Heart left ventricle (tissue), 16 donors: Measurements from ENCODE around the gene NFIA. TPM values are rescaled to one million over a fixed set of nuclear protein-coding genes. Genes with fewer than 3 reads are reported as not detected.

ENCODE experiments used
- ATAC-seq, 4 donors: fragments of 200-7000 bp; cut with Tn5 transposase; one replicate each; pipeline ENCODE4 v1.9.1; 2020 to 2022; ENCODE audit warnings: moderate library complexity in 4 of 4, mild to moderate bottlenecking in 3 of 4, moderate number of reproducible peaks in 1 of 4
- DNase-seq, 5 donors: peaks; one replicate each; pipeline ENCODE4 v3.0.0-alpha.2; 2020
- H3K27ac ChIP-seq, 12 donors: fragments of 200-600 bp; sonication (generic) in 4 of 12; one replicate each; pipeline versions ENCODE4 v1.5.0 to v1.8.0; 2016 to 2022; ENCODE audit warnings: mild to moderate bottlenecking in 2 of 12
- H3K27me3 ChIP-seq, 9 donors: fragments of 200-600 bp; sonication (generic) in 2 of 9; one replicate each; pipeline versions ENCODE4 v1.5.1 to v1.8.0; 2016 to 2022; ENCODE audit warnings: mild to moderate bottlenecking in 3 of 9
- H3K36me3 ChIP-seq, 9 donors: fragments of 200-600 bp; sonication (generic) in 2 of 9; one replicate each; pipeline versions ENCODE4 v1.5.0 to v1.8.0; 2018 to 2022; ENCODE audit warnings: mild to moderate bottlenecking in 2 of 9
- H3K4me1 ChIP-seq, 12 donors: fragments of 200-600 bp; sonication (generic) in 4 of 12; one replicate each; pipeline versions ENCODE4 v1.5.0 to v1.8.0; 2016 to 2022; ENCODE audit warnings: mild to moderate bottlenecking in 3 of 12
- H3K4me3 ChIP-seq, 12 donors: fragments of 200-600 bp; sonication (generic) in 4 of 12; one replicate each; pipeline versions ENCODE4 v1.5.0 to v1.8.0; 2017 to 2022; ENCODE audit warnings: mild to moderate bottlenecking in 9 of 12, moderate library complexity in 4 of 12
- H3K9me3 ChIP-seq, 12 donors: fragments of 200-600 bp; sonication (generic) in 4 of 12; one replicate each; pipeline versions ENCODE4 v1.5.0 to v1.8.0; 2016 to 2022; ENCODE audit warnings: mild to moderate bottlenecking in 1 of 12
- POLR2A ChIP-seq, 2 donors: fragments of 450-650 bp; IDR thresholded peaks; one replicate each; pipeline ENCODE4 v1.6.1; 2017; ENCODE audit warnings: antibody characterized with exemption in 2 of 2, mild to moderate bottlenecking in 2 of 2, moderate library complexity in 2 of 2
- WGBS, 4 donors: extraction: QIAGEN DNeasy Blood & Tissue Kit in 2 of 4; methylation state at CpG; one replicate each; pipeline versions ENCODE4 v1.1.5 to v1.1.7; 2013 to 2018; 5-methylcytosine and 5-hydroxymethylcytosine counted together
- intact Hi-C, 10 donors: fragments of 100-400 bp; cut with DNase I; formaldehyde crosslinking; loops; one replicate each; pipeline versions ENCODE4 v1.11.1 to v1.14.2; 2022
- polyA plus RNA-seq, 2 donors: library from polyadenylated mRNA; stranded (reverse); fragments of 200-250 nt; gene quantifications; one replicate each; pipeline ENCODE4 v1.2.3, GENCODE V29; 2013
- total RNA-seq, 9 donors: library from RNA; depleted of rRNA in 2 of 9; stranded (reverse); fragments of >200 nt in 2 of 9; fragmentation: NEBNext Ultra II Directional in 3 of 9; extraction: Animal tissue kit (Norgen Biotek cat#: 25700) in 3 of 9; gene quantifications; one replicate each; pipeline versions ENCODE4 v1.1.0 to v1.2.4, GENCODE V29; 2016 to 2023
- TF ChIP-seq, protein P1 (sequence below), 12 donors: fragments of 200-600 bp; sonication (generic) in 4 of 12; IDR thresholded peaks; one replicate each; pipeline versions ENCODE4 v1.5.0 to v1.8.0; 2018 to 2022; ENCODE audit warnings: antibody characterized with exemption in 12 of 12, mild to moderate bottlenecking in 5 of 12
- donor health status: ischemic (EF 13 %, LVEDD 7.1; RV severe dilation, severe dysfunction).
- donor health status: healthy with polysubstance abuse.
- donor health status: DM: no; HTN: yes; CAD: no.
- donor health status: DM: no; HTN: no; CAD: no.
- donor health status: ischemic (EF 25% LVEDD 6.9; RV normal size, moderate dysfunction).
- donor health status: ischemic (EF 25% LVEDD 5.7; RV mildly dilated, moderate dysfunction).
- donor health status: healthy.
- donor health status: DM: yes; HTN: yes; CAD: no.
- donor health status: ischemic (EF 35%, LVEDD 5.7; RV mildly dilated, moderate dysfunction).
- donor health status: nonischemic (EF 11% LVEDD 7.7; RV severe dilation, severe dysfunction).
- donor health status: DM: yes; HTN: yes; CAD: no.
- donor health status: PGD.
- donor health status: ischemic (EF 29% LVEDD 5.4; RV normal size, mild dysfunction).
- donor health status: nonischemic (EF 23%, LVEDD 6.1; RV moderate dilation, normal function).

Gene NFIA
- total and polyA plus RNA-seq, 11 donors = 12.7 to 121 (median 96.5) TPM

DNA sequence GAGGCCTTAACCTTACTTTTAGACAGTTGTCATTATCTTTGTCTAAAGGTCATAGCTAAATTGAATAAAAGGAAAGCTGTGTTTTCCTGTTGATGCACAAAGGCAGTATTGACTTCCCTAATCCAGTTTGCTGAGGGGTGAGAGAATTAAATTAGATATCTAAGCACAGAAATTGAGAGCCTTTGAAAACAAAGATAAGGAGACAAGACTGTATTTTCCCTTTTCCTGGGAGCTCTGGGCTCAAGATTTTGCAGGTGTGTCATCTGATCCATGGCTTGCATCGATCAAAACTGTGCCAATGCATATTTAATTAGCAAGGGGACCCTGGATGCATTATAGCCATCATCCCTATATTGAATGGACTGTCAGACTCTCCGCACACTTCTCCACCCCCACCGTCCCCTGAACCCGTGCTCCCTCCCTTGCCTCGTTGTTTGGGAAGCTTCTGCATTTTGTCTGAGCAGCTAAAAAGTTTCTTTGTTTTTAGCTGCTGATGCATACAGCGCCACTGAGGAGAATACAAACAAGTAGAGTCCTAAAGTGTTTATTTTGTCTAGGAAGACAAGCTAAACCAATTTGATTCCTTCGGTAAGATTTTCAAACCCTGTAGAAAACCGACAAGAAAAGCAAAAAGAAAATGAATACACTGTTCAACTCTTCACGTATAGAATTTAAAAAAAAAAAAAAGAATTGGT lies 186.3 kb downstream of the NFIA start:
- Histone ChIP-seq H3K9me3 (no peaks in the 10 kb centered on the region), H3K27me3 (no peaks in the 10 kb centered on the region), H3K4me1 (peaks cover 0 to 34% (median 8%) of the 10 kb centered on the region in 12 donors), H3K36me3 (no peaks in the 10 kb centered on the region), H3K27ac (no peak overlapping the region), H3K4me3 (no peak overlapping the region)
- intact Hi-C loops = no loop called here
- no peak for DNase-seq
- no peak for TF ChIP-seq POLR2A (IDR thresholded peaks at IDR 0.05)
- TF ChIP-seq, protein P1, sequence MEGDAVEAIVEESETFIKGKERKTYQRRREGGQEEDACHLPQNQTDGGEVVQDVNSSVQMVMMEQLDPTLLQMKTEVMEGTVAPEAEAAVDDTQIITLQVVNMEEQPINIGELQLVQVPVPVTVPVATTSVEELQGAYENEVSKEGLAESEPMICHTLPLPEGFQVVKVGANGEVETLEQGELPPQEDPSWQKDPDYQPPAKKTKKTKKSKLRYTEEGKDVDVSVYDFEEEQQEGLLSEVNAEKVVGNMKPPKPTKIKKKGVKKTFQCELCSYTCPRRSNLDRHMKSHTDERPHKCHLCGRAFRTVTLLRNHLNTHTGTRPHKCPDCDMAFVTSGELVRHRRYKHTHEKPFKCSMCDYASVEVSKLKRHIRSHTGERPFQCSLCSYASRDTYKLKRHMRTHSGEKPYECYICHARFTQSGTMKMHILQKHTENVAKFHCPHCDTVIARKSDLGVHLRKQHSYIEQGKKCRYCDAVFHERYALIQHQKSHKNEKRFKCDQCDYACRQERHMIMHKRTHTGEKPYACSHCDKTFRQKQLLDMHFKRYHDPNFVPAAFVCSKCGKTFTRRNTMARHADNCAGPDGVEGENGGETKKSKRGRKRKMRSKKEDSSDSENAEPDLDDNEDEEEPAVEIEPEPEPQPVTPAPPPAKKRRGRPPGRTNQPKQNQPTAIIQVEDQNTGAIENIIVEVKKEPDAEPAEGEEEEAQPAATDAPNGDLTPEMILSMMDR (IDR thresholded peaks at IDR 0.05) = no peak
- 68 to 75% (median 71%) methylated on average over 9 of the region's 9 CpGs for WGBS, 4 donors
- no peak for ATAC-seq

DNA sequence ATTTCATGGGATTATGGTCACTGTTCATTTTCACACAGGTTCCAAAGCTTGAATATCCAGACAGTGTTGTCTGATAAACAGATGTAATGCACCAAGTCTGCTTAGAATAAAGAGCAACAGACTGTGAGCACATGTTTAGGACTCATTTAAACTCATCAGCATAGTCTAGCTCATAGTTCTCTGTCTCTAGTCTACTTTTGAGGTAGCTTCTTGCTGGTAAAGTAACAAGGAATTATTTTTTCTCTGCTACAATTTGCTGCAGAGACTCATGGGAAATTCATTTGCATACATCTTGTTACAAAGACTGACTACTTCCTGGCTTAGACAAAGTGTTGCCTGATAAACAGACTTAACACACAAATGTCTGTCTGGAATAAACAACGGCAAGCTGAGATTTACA lies 187.2 kb downstream of the NFIA start:
- H3K4me3 ChIP-seq = no peak overlapping the region
- no peaks in the 10 kb centered on the region for H3K27me3 ChIP-seq
- WGBS, 4 donors = 42 to 55% (median 49%) methylated on average over 1 of the region's 1 CpG
- intact Hi-C loops = no loop called here
- H3K9me3 ChIP-seq = no peaks in the 10 kb centered on the region
- H3K4me1 ChIP-seq = peaks cover 0 to 37% (median 8%) of the 10 kb centered on the region in 12 donors
- TF ChIP-seq, protein P1 (IDR thresholded peaks at IDR 0.05) = no peak
- no peak for TF ChIP-seq POLR2A (IDR thresholded peaks at IDR 0.05)
- H3K36me3 ChIP-seq = no peaks in the 10 kb centered on the region
- no peak overlapping the region for H3K27ac ChIP-seq
- no peak for DNase-seq
- no peak for ATAC-seq

DNA sequence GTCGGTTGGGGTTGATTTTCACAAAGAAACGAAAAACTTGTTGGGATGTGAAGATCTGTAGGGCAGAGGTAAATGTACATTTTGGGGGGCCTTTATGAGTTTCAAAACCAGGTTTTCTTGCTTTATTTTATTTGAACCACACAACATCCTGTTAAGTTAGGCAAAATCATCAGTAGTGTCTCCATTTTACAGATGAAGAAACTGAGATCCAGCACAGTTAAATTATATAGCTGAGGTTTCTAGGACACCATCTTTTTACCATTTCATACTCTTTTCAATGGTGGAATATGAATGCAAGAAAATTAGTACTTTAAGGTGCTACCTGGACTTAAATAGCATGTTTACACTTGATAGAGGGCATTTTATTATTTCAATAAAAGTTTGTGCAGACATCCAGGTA lies 187.7 kb downstream of the NFIA start:
- no peak for TF ChIP-seq POLR2A (IDR thresholded peaks at IDR 0.05)
- TF ChIP-seq, protein P1 (IDR thresholded peaks at IDR 0.05) = no peak
- WGBS, 4 donors = 97 to 100% (median 98%) methylated on average over 2 of the region's 2 CpGs
- H3K27me3 ChIP-seq = no peaks in the 10 kb centered on the region
- ATAC-seq (no peak), DNase-seq (no peak)
- H3K27ac ChIP-seq = no peak overlapping the region
- intact Hi-C loops = no loop called here
- H3K36me3 ChIP-seq = no peaks in the 10 kb centered on the region
- no peaks in the 10 kb centered on the region for H3K9me3 ChIP-seq
- H3K4me1 ChIP-seq = peaks cover 0 to 37% (median 8%) of the 10 kb centered on the region in 12 donors
- no peak overlapping the region for H3K4me3 ChIP-seq

DNA sequence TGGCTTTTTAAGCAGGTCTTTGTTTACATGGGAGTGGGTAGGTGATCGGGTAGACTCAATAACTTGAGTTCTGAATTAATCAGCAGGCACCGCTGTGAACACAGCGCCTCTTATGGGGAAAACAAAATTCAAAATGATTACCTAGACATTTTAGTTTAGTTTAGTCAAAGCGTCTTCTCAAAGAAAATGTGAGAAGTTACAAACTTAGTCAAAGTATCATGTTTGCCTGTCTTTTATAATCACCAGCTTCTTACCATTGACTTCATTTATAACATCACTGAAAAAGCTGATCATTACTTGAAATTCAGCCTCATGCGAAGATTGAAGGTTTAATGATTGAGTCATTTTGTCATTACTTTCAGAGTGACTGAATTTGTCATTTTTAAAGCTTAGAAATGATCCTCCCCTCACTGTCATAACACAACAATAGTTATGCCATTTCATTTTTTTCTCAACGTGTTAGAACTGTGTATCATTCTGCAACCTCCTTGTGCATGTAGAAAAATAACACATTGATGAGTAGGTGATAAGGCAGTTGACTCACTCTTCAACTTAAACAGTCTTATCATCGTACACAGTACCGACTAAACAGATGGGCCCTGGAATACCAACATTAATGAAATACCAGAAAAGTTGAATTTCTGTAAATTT lies 188.5 kb downstream of the NFIA start:
- 85 to 87% (median 85%) methylated on average over 8 of the region's 8 CpGs for WGBS, 4 donors
- no peak overlapping the region for H3K27ac ChIP-seq
- H3K27me3 ChIP-seq = no peaks in the 10 kb centered on the region
- intact Hi-C loops = no loop called here
- TF ChIP-seq, protein P1 (IDR thresholded peaks at IDR 0.05) = no peak
- no peak for TF ChIP-seq POLR2A (IDR thresholded peaks at IDR 0.05)
- H3K9me3 ChIP-seq = no peaks in the 10 kb centered on the region
- no peaks in the 10 kb centered on the region for H3K36me3 ChIP-seq
- H3K4me3 ChIP-seq = no peak overlapping the region
- peaks cover 0 to 37% (median 10%) of the 10 kb centered on the region in 12 donors for H3K4me1 ChIP-seq
- ATAC-seq (no peak), DNase-seq (no peak)
